Activated naive CD8-positive, alpha-beta T cell (primary cell): Measurements from ENCODE around the gene MELTF.

ENCODE experiments used
- H3K27ac Mint-ChIP-seq: one replicate; pipeline ENCODE4 v1.8.0; 2021; ENCODE audit warnings: mixed read lengths
- H3K27me3 Mint-ChIP-seq: one replicate; pipeline ENCODE4 v1.8.0; 2021; ENCODE audit warnings: mixed read lengths
- H3K36me3 Mint-ChIP-seq: one replicate; pipeline ENCODE4 v1.8.0; 2021; ENCODE audit warnings: mixed read lengths
- H3K4me1 Mint-ChIP-seq: one replicate; pipeline ENCODE4 v1.8.0; 2021; ENCODE audit warnings: low read depth, mixed read lengths
- H3K4me3 Mint-ChIP-seq: one replicate; pipeline ENCODE4 v1.8.0; 2021; ENCODE audit warnings: mild to moderate bottlenecking, mixed read lengths
- H3K9me3 Mint-ChIP-seq: one replicate; pipeline ENCODE4 v1.8.0; 2021; ENCODE audit warnings: low read depth, mixed read lengths

The MELTF gene

GRCh38 chr3:196976941-196977340 lies 52.7 kb downstream of the MELTF start:
- Mint-ChIP-seq H3K9me3 (no peaks in the 10 kb centered on the region), H3K27ac (no peak overlapping the region), H3K4me3 (no peak overlapping the region), H3K27me3 (peaks cover 11% of the 10 kb centered on the region), H3K4me1 (peaks cover 2% of the 10 kb centered on the region), H3K36me3 (peaks cover 2% of the 10 kb centered on the region)

GRCh38 chr3:196975349-196975748 lies 54.3 kb downstream of the MELTF start:
- Mint-ChIP-seq H3K27me3 (peaks cover 7% of the 10 kb centered on the region), H3K9me3 (no peaks in the 10 kb centered on the region), H3K4me3 (no peak overlapping the region), H3K36me3 (no peaks in the 10 kb centered on the region), H3K27ac (no peak overlapping the region), H3K4me1 (peaks cover 5% of the 10 kb centered on the region)

- Mint-ChIP-seq H3K27ac (no peak overlapping the region), H3K4me3 (no peak overlapping the region), H3K36me3 (no peaks in the 10 kb centered on the region), H3K4me1 (peaks cover 5% of the 10 kb centered on the region), H3K27me3 (peaks cover 7% of the 10 kb centered on the region), H3K9me3 (no peaks in the 10 kb centered on the region)
These were observed 55.0 kb downstream of the MELTF start for GRCh38 chr3:196974661-196975060.

- no peaks in the 10 kb centered on the region for H3K36me3 Mint-ChIP-seq
- H3K27me3 Mint-ChIP-seq = peaks cover 9% of the 10 kb centered on the region
- peaks cover 5% of the 10 kb centered on the region for H3K4me1 Mint-ChIP-seq
- no peak overlapping the region for H3K27ac Mint-ChIP-seq
- no peaks in the 10 kb centered on the region for H3K9me3 Mint-ChIP-seq
- no peak overlapping the region for H3K4me3 Mint-ChIP-seq
These were observed 58.4 kb downstream of the MELTF start for GRCh38 chr3:196971094-196971698.

- H3K27ac Mint-ChIP-seq = peak overlapping the region; percentile 54
- no peaks in the 10 kb centered on the region for H3K36me3 Mint-ChIP-seq
- no peaks in the 10 kb centered on the region for H3K9me3 Mint-ChIP-seq
- H3K27me3 Mint-ChIP-seq = peaks cover 9% of the 10 kb centered on the region
- peak overlapping the region; percentile 80 for H3K4me3 Mint-ChIP-seq
- peaks cover 5% of the 10 kb centered on the region for H3K4me1 Mint-ChIP-seq
These were observed 59.0 kb downstream of the MELTF start for GRCh38 chr3:196970547-196971093.

- peak overlapping the region; percentile 54 for H3K27ac Mint-ChIP-seq
- H3K36me3 Mint-ChIP-seq = no peaks in the 10 kb centered on the region
- H3K4me3 Mint-ChIP-seq = peak overlapping the region; percentile 80
- H3K9me3 Mint-ChIP-seq = no peaks in the 10 kb centered on the region
- peaks cover 9% of the 10 kb centered on the region for H3K27me3 Mint-ChIP-seq
- peaks cover 5% of the 10 kb centered on the region for H3K4me1 Mint-ChIP-seq
These were observed 59.7 kb downstream of the MELTF start for GRCh38 chr3:196969660-196970546.

GRCh38 chr3:196969134-196969659 lies 60.4 kb downstream of the MELTF start:
- Mint-ChIP-seq H3K4me3 (peak overlapping the region; percentile 79), H3K4me1 (peaks cover 5% of the 10 kb centered on the region), H3K36me3 (no peaks in the 10 kb centered on the region), H3K27ac (no peak overlapping the region), H3K9me3 (no peaks in the 10 kb centered on the region), H3K27me3 (peaks cover 7% of the 10 kb centered on the region)

- Mint-ChIP-seq H3K4me1 (peaks cover 5% of the 10 kb centered on the region), H3K27ac (no peak within 1 kb of the TSS), H3K27me3 (peaks cover 7% of the 10 kb centered on the region)
These were observed 61.1 kb downstream of the MELTF start, which contains the start of gene PIGZ for GRCh38 chr3:196968233-196969133. Gene PIGZ, minus strand, starts transcription at chr3:196968833. Its CDS starts 16,802 bp downstream, at chr3:196952031.

GRCh38 chr3:196967412-196968232 lies 62.0 kb downstream of the MELTF start:
- Mint-ChIP-seq H3K27ac (no peak overlapping the region), H3K4me1 (peaks cover 5% of the 10 kb centered on the region), H3K9me3 (no peaks in the 10 kb centered on the region), H3K4me3 (peak overlapping the region; percentile 68), H3K27me3 (peaks cover 7% of the 10 kb centered on the region), H3K36me3 (no peaks in the 10 kb centered on the region)

More at GRCh38 chr3:196968233-196969133, 61.1 kb downstream of the MELTF start, which contains the start of gene PIGZ:
- Mint-ChIP-seq H3K4me3 (peak within 1 kb of the TSS; percentile 79), H3K9me3 (no peaks in the 10 kb centered on the region), H3K36me3 (no peaks in the 10 kb centered on the region)

- Mint-ChIP-seq H3K27me3 (peaks cover 7% of the 10 kb centered on the region), H3K36me3 (no peaks in the 10 kb centered on the region), H3K9me3 (no peaks in the 10 kb centered on the region), H3K4me1 (peaks cover 5% of the 10 kb centered on the region), H3K27ac (no peak overlapping the region), H3K4me3 (peak overlapping the region; percentile 40)
These were observed 62.9 kb downstream of the MELTF start for GRCh38 chr3:196966526-196967401.

GRCh38 chr3:196965804-196966173 lies 63.8 kb downstream of the MELTF start:
- no peaks in the 10 kb centered on the region for H3K9me3 Mint-ChIP-seq
- H3K27me3 Mint-ChIP-seq = peaks cover 4% of the 10 kb centered on the region
- no peaks in the 10 kb centered on the region for H3K36me3 Mint-ChIP-seq
- no peak overlapping the region for H3K27ac Mint-ChIP-seq
- H3K4me3 Mint-ChIP-seq = no peak overlapping the region
- peaks cover 5% of the 10 kb centered on the region for H3K4me1 Mint-ChIP-seq

- Mint-ChIP-seq H3K4me1 (peaks cover 2% of the 10 kb centered on the region), H3K27ac (no peak overlapping the region), H3K27me3 (peaks cover 4% of the 10 kb centered on the region), H3K36me3 (no peaks in the 10 kb centered on the region), H3K9me3 (no peaks in the 10 kb centered on the region), H3K4me3 (no peak overlapping the region)
These were observed 64.4 kb downstream of the MELTF start for GRCh38 chr3:196965112-196965803.
